HuH-7.5 (cell line): ENCODE measurements around the gene CDH11.

Source experiments
- DNase-seq: peaks from one replicate; pipeline ENCODE4 v3.0.0; 2011; ENCODE audit warnings: low spot score

The CDH11 gene

DNA sequence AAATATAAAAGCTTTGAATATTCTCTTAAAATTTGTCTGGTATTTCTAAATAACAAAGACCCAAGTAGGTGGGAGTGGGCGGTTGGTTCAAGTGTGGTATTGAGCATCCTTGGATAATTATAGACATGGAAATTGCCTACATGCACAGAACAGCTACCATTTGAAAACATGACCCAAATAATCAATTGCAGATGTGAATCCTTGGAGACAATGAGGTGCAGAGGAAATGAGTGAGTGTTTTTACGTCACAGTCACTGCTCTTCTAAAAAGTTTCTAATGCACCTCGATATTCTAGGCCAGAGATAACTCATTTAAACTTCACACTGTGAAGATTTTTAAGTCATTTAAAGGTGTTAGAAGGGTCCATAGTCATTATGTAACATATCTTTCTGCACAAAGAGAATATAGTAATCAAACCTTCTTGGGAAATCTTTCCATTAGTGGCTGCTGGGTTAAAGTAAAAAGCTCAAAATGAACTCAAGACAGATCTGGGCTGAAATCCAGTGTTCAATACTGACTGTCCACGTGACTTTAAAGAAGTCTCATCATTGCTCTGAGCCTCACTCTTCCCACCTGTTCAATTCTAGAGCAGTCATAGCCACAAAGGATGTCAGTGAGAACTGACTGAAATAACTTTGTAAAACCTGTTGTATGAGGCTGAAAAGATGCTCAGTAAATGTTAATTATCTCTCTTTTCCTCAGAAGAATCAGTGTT is 144.5 kb downstream of the CDH11 start:
- DNase-seq = no peak

DNA sequence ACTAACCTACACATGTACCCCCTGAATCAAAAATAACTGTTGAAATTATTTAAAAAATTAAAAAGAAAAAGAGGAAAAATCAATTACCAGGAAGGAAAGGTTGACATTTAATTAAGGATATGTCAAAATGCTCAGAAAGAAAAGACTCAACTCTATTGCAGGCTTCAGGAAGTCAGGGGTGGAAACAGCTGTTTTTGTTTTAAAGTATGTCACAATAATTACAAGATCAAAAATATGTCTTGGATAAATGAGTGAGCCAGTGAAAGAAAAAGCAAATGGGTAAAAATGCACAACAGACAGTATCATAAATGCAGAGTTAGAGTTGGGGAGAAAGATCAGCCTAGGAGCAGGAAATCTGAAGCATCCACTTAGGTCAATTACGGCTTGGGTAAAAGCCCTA is 146.0 kb downstream of the CDH11 start:
- DNase-seq = no peak

GRCh38 chr16:64974381-64974780 is 147.5 kb downstream of the CDH11 start:
- no peak for DNase-seq

DNA sequence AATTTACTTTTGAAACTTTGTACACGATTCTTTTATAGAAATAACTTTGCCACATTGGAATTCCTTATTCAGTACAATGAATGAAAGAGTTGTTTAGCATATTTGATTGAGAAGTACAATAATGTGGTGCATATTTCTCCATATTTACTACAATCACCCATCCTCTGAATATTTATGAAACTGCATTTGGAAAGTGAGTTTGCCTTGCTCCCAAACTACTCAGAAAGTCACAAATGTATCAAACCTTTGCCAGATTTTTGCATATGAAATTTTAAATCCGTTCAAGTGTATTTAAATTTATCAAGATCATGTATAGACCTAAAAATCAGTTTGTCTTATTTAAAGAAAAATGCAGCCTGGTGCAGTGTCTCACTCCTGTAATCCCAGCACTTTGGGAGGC is 148.7 kb downstream of the CDH11 start:
- no peak for DNase-seq

GRCh38 chr16:64971171-64971570 is 150.7 kb downstream of the CDH11 start:
- no peak for DNase-seq

DNA sequence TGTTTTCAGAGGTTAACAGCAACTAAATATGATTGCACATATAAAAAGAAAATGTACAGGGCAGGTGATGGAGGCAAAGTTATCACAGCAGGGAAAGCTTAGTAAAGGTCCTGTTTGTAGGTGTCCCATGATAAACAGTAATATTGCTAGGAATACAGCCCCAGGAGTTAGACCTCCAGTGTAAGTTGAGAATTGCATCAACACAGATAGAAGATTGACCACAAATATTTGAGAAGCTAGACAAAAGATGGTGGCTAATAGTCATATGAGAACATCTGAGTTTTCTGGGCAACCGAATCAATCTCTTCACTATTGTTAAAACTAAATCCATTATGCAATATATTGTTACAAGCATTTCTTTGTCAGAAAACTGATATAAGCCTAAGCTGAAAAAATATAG is 152.6 kb downstream of the CDH11 start:
- DNase-seq = no peak

DNA sequence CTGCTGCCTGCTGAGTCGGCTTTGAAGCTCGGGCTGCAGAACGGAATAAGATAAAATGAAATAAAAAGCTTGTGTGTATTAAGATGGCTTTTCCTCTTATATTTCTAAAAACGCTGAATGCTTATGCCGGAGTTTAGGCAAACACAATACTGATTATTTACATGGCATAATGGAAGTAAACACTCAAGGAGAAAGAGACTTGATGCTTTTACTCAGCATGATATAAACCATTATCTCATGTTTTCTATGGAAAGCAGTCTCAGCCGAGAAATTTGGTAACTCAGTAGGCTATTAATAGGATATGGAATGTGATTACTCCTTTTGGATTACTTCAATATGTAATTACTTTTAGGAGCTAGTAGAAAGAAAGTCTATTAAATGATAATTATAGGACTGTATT is 153.3 kb downstream of the CDH11 start:
- DNase-seq = no peak

GRCh38 chr16:64964126-64964540 is 157.7 kb downstream of the CDH11 start:
- no peak for DNase-seq

- no peak for DNase-seq
Observed at GRCh38 chr16:64962786-64963185, 159.1 kb downstream of the CDH11 start.

- no peak for DNase-seq
Observed at GRCh38 chr16:64957246-64957645, 164.6 kb downstream of the CDH11 start.

GRCh38 chr16:64952177-64952576 is 169.7 kb downstream of the CDH11 start:
- no peak for DNase-seq

DNA sequence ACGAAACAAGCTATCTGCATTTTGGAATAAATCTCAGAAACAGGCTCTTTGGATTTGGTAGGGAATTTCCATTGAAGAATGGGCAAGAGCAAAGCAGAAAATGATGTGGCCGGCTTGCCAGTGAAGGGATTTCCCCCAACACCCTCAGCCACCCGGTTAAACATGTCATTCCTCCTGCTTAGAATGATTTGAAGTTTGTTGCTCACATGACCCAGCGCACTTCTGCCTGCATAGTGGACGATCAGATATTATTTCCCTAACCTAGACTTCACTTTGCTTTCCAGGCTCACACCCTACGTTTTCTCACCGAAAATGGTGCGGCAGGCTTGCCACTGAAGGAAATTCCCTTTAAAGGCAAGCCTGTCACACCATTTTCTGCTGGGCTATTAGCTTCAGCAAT is 170.7 kb downstream of the CDH11 start:
- no peak for DNase-seq

DNA sequence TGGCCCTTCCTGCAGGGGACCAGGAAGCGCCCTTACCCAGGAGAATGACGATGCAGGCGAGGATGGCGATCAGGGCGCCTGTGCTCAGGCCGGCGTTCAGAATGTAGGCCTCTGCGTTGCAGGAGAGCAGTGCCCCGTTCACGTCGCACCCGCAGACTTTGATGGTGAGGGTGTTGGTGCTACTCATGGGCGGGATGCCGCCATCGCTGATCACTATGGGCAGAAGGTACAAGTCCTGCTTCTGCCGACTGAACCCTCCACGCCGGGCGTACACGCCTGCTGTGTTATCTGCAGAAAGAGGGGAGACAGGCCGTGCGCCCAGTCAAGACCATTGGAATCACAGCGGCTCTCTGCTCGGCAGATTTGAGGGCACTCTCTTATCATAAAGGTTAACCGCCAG is 171.1 kb downstream of the CDH11 start:
- no peak for DNase-seq

DNA sequence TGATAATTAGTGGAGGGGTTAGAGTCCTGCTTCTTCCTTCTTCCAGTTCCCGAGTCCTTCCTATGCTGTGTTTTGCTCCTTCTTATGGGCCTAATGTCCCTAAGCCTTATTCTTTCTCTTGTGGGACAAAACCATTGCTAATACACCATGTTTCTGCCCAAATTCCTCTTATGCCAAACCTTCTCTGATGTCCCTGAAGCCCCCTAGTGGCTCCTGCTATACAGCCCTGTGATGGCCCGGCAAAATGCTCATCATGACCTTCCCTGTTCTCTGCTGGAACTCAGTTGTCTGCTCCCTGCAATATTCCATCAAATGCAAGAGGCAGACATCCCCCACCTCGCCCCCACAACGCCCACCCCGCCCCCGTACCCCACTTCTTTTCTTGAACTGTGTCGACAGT is 171.6 kb downstream of the CDH11 start:
- DNase-seq = no peak

- DNase-seq = no peak
Observed at GRCh38 chr16:64948056-64948455, 173.8 kb downstream of the CDH11 start.

DNA sequence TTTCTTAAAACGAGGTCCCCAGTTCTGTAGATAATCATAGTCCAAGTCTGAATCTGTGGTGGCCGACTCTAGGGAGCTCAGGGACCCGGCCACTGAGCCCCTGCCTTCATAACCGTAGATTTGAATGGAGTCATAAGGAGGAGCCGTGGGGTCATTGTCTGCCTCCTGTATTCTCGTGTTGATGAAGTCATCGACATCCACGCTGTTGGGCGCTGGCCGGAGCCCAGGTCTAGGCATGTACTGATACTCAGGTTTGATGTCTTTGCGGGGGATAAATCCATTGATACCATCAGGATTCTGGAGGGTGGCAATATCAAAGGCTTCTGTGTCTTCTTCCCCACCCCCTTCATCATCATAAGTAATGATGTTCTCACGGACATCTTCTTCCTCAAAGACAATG is 174.2 kb downstream of the CDH11 start:
- no peak for DNase-seq

DNA sequence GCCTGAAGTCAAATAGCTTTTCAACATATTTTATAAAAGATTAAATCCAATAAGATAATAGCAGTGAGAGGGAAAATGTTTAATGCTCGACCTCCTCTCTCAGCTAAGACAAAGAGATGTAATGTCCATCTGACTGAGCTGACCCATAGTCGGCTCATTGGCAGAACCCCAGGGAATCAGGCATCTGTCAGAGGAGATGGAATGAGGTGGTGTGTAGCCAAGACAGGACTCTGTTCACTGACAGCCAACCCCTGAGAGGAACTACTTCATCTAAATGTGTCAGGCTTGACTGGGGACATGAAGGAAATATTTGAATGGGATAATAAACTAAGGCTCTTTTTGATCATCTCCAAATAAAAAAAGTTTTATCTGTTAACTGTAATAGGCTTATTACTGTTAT is 188.0 kb downstream of the CDH11 start:
- no peak for DNase-seq

DNA sequence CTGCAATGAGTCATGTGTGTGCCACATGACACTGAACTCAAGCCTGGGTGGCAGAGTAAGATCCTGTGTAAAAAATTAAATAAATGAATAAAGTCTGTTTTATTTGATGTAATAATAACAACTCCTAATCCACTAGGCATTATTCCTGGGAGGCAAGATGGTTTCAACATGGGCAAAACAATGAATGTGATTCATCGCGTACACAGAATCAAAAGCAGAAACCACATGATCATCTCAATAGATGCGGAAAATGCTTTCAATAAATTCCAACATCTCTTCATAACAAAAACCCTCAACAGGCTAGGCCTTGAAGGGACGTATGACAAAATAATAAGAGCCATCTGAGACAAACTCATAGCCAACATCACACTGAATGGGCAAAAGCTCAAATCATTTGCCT is 195.4 kb downstream of the CDH11 start:
- no peak for DNase-seq

DNA sequence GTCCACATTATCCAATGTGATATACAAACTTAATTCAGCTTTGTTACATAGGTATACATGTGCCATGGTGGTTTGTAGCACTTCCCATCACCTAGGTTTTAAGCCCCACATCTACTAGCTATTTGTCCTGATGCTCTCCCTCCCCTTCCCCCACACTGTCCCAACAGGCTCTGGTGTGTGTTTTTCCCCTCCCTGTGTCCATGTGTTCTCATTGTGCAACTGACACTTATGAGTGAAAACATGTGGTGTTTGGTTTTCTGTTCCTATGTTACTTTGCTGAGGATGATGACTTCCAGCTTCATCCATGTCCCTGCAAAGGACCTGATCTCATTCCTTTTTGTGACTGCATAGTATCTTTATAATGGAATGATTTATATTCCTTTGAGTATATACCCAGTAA is 196.7 kb downstream of the CDH11 start:
- DNase-seq = no peak

GRCh38 chr16:64924086-64924485 is 197.8 kb downstream of the CDH11 start:
- DNase-seq = no peak

GRCh38 chr16:64919929-64920607 is 201.8 kb downstream of the CDH11 start:
- DNase-seq = no peak

- no peak for DNase-seq
Observed at GRCh38 chr16:64919141-64919540, 202.7 kb downstream of the CDH11 start.

- DNase-seq = no peak
Observed at GRCh38 chr16:64916051-64916450, 205.8 kb downstream of the CDH11 start.

DNA sequence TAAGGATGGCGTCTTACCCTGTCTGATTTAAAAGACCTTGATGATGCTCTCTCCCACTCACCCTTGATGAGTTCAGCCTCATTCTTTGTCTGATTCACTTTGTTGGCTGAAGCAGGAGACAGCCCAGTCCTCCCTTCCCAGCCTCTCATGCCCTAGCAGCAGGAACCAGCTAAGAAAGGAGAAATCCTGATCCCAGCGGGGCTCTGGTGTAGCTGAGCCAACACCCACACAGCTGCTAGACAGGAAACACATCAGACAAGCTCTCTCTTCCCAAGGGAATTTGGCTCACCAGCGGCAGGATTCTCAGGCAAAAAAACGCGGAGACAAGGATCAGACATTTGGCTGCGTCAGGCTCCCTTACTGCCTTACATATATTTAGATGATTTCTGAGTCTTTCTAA is 211.5 kb downstream of the CDH11 start:
- no peak for DNase-seq
